GM21367 (cell line): Measurements from ENCODE around the gene AREL1.

Source experiments
- ATAC-seq: cut with Tn5 transposase; IDR thresholded peaks from one replicate; pipeline ENCODE4 v1.9.1; 2021; ENCODE audit not compliant: unreplicated experiment

Gene AREL1

DNA sequence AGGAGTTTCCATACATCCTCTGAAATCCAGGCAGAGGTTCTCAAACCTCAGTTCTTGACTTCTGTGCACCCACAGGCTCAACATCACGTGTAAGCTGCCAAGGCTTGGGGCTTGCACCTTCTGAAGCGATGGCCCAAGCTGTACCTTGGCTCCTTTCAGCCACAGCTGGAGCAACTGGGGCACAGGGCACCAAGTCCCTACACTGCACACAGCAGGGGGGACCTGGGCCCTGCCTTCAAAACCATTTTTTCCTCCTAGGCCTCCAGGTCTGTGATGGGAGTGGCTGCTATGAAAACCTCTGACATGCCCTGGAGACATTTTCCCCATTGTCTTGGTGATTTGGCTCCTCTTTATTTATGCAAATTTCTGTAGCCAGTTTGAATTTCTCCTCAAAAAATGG, 10.6 kb downstream of the AREL1 start:
- ATAC-seq: no peak

DNA sequence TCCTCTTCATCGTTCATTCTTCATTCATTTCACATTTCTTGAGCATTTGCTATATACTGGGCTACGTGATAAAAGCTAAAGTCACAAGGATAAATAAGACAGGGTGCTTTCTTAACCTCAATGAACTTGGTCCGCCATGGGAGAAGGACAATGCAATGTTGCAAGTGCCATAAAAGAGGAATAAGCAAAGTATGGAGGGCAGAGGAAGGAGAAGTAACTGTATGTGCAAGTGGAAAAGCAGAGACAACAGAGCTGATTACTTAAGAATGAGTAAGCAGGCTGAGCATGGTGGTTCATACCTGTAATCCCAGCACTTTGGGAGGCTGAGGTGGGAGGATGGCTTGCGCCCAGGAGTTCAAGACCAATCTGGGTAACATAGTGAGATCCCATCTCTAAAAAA, 14.4 kb downstream of the AREL1 start:
- no peak for ATAC-seq

DNA sequence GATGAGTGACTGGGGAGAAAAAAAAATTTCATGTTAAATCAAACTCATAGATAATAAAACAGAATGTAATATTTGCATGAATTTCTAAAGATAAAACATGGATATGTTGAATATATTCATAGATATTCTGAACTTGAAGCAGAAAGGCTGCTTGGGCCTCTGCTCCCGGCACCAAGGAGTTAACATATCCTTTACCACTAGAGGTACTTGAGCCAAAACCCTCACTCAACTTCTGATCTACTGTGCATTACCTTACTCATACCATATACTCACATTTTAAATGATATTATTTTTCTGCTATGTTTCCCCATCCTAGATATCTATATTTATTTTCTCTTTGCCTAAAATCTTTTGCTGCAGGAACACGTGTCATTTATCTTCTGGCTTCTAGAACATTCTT, 14.9 kb downstream of the AREL1 start:
- ATAC-seq: no peak

DNA sequence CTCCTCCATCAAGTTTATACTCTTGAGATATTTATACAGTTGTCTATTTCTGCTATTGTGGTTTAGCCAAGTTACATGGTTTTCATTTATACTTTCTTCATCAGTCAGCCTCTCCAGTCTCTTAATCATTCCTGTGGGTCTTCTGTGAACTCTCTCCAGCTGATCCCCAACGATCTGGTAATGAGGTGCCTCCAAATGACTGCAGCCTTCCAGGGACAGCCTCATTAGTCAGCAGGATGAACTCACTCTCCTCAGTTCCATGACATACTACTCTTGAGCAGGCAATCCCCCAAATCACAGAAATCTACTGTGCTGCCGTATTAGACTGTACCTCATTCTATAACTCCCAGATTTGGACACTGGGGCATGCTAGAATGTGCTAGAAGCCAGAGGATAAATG, 15.3 kb downstream of the AREL1 start:
- ATAC-seq: no peak

DNA sequence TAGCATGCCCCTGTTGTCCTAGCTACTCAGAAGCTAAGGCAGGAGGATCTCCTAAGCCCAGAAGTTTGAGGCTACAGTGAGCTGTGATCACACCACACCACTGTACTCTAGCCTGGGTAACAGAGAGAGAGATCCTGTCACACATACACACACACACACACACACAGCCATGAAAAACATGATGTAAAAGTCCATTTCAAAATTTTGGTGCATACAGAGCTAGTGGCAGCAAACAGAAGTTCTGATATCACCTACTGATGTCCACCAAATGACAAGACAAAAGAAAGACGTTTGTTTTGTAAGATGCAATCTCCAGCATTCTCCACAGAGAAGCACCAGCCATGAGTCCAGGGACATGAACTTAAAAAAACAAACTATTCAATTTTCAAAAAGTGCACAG, 15.9 kb downstream of the AREL1 start:
- ATAC-seq: no peak

DNA sequence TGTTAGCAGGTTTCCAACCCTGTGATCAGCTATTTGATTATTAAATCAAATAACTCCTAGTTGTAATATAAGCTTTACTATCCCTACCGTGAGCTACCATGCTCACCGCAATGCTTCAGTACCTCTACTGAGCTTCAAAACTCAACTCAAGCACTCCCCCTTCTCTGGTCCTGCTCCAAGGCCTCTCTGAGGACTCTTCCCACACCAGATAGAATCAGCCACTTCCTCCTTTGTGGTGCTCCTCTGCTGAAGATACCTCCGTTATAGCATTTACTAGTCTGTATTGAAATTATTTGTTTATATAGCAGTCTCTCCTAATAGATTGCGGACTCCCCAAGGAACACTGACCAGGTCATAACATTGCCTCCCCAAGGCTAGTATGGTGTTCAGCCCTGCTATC, 17.5 kb downstream of the AREL1 start:
- ATAC-seq: no peak

DNA sequence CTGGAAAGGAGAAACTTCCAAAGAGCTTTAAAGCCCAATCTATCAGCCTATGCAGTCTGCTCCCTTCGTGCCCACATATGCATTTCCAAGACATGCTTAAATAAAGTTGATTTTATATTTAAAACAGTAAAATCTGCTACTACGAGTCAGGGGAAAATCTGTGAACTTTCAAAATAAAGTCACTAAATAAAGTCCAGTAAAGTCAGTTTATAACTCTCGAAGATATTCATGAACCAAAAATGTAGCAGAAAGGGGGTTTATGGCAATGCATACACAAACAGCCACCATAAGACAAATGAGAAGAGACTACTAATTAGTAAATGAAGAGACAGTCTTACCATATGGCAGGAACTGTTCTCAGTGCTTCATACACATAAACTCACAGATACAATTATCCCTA, 19.7 kb downstream of the AREL1 start:
- no peak for ATAC-seq

DNA sequence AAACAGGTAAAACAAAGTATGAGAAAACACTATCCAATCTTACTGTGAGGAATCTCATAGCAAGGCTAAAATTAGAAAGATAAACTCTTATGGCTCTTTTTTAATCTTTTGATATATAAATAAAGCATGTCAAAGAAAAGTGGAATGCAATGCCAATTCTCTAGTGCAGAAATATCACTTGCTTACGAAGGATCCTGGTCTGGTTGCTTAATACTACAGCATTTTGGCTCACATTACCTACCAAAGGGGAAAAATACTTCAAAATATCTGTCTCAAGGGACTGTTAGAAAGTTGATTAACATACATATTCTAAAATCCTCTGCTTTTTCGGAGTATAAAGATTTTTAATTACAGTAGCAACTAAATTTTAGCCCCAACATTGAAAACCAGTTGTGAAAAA, 21.4 kb downstream of the AREL1 start:
- ATAC-seq: no peak

DNA sequence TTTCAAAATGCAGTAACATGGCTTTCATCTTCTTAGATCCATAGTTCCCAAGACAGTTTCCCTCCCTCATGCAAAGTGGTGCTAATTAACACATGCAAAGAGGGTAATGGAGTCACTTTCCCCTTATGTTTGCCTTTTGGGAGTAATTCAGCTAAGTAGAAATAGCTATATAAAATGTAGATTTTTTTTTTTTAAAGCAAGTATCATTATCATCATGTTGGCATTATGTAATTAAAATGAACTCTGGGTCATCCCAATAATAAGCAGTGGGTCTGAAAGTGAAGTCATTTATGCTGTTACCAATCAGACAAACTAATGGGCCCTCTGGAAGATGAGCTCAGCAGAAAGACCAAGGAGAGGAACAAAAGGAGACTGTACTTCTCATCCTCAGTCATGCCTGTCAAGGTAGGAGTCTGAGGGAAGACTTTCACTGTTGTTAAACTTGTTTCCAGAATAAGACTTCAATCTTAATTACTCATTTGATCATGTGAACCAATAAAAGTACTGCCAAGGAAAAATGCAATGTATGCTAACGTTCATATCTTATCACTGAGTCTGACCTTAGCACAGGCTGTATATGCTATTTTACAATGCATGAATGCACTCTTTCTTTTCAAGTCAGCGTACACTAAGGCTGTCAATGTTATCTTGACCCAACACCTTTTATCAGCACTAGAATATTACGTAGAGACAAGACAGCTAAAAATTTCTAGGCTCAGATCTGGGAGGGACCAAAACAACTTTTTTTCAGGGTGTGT, 26.8 kb downstream of the AREL1 start:
- ATAC-seq: no peak

DNA sequence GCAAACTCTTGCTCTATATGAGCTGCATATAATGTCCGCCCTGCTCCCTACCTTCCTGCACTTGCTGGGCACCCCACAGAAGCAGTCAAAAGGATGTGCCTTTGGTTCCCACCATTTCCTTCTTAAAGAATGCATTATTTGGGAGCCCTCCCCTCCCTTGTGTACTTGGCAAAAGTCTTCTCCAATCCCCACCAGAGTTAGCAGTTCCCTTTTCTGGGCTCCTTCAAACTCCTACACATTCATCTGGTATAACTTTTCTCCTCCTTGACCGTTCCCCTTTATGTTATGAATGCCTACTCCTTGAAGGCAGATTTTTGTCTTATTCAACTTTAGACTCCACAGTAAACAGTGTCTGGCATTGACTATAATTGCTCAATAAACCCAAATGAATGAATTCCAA, 27.8 kb downstream of the AREL1 start:
- no peak for ATAC-seq

DNA sequence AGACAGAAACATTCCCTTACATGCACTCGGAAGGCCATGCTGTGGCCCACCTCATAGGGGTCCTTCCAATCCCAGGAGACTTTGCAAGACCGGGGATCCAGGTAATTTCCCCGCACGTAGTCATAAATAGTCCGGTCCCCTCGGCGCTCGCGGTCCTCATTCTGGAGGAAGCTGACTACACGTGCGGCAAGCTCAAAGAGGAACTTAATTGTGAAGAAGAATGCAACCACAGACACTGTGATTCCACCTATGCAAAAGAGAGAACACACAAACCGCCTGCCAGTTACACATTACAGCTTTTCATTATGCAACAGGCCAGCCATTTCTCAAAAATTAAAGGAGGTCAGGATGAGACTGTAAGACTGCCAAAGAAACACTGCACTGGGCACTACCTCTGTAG, 28.4 kb downstream of the AREL1 start:
- ATAC-seq: no peak

DNA sequence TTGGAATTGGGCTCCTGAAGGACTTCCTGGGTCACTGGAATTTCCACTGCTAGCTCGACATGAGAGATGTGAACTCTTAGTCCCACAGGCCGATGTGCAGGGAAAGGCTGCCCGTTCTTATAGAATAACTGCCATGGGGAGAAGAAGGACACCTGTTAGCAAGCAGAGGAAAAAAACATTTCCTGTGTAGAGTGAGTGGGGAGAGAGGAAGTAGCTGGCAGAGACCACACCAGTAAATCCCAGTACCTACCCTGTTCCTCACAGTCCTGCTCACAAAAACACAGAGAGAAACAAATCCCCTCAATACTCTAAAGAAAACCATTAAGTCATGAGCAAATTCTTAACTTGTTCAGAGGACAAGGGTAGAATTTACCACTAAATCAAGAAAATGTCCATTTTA, 29.5 kb downstream of the AREL1 start:
- no peak for ATAC-seq

DNA sequence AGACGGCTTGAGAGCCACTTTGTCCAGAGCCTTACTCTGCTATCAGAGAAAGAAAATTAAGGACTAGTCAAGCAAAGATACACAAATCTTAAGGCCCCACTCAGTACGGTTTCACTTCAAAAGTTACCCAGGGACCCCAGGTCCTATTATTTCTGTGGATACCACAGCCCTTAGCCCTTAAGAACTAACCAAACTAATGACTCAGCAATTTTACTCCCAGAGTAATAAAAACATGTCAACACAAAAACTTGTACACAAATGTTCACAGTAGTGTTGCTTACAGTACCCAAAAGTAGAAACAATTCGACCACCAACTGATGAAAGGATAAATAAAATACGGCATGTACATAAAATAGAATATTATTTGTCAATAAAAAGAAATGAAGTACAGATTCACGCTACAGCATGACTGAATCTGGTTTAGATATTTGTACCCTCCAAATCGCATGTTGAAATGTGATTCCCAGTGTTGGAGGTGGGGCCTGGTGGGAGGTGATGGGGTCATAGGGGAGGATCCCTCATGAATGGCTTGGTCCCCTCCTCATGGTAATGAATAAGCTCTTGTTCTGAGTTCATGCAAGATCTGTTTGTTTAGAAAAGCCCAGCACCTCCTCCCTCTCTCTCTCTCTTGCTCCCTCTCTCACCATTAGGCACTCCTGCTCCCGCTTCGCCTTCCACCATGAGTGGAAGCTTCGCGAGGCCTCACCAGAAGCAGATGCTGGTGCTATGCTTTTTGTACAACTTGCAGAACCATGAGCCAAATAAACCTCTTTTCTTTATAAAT, 30.5 kb downstream of the AREL1 start:
- no peak for ATAC-seq

DNA sequence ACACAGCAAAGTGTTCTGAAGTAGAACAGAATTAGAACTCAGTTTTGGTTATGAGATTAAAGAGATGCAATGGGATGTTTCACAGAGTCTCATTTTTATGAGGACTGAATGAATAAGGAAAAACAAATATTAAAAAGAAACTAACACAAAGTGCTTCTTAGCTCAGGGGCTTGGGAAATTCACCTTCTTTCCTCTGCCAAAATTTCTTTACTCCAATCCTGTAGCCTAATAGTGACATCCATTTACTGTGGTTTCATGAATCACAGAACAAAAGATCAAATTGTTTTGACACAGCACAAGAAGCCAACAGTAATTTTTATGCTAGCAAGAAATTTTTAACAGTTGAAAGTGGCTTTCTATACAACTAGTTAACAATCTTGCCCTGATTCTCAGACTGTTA, 37.7 kb downstream of the AREL1 start:
- ATAC-seq: no peak

DNA sequence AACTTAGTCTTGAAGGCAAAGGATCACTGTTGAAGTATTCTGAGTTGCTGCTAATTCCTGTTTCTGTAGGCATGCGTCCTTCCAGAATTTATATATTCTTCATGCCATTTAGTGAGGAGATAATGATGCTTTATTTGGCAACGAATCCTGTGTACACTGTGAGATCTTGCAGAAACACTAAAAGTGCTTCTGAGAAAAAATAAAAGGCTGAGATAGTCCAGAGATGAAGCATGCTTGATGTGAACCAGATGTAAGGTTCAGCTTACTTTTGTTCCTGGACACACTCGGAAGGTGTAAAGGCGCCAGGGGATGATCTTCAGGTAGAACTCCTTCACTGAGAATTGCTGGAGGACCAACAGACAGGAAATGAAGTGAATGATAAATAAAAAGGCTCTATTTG, 39.1 kb downstream of the AREL1 start:
- ATAC-seq: no peak

DNA sequence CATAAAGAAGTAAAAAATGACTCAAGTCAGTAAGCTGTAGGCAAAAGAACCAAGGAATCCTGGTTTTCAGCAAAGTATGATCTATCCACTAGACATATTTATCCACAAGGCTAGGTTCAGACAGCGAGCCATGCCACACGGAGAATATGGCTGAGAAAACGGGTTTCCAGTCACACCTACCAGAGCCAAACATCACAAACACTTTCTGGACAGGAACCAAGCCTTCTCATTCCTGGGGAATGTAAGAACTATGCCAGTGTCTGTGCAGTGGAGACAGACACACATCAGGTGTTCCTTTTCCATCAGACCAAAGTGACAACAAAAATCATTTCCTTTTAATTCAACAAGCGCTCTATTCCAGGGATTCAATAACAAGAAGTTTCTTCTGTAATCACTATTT, 41.1 kb downstream of the AREL1 start:
- no peak for ATAC-seq

DNA sequence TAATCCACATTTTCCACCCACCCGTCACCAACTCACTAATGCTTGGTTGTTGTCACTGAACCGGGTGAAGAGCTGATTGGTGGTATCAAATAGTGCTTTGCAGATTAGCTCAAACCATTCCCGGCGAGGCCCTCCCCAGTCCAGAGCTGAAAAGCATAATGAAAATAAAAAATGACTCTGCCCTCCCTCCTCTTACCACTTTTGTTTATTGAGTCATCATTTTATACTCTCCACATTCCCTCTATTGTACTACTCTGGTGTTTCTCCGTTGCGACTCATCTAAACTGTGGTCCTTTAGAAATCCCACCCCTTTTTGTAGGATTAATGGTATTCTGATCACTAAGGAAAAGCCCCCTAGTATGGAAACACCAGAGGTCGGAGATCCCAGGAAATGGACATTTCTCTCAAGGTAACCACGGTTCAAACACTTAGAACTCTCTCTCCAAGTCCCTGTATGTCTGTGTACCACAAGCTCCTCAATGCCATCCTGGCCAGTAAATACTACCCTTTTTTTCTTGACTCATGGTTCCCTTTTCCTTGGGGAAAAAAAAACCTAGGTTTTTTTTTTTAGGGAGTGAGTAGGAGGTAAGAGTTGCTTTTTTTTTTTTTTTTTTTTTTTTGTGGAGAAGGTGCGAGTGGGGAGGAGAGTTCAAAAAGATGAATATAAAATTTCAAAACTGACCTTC, 42.0 kb downstream of the AREL1 start:
- no peak for ATAC-seq

DNA sequence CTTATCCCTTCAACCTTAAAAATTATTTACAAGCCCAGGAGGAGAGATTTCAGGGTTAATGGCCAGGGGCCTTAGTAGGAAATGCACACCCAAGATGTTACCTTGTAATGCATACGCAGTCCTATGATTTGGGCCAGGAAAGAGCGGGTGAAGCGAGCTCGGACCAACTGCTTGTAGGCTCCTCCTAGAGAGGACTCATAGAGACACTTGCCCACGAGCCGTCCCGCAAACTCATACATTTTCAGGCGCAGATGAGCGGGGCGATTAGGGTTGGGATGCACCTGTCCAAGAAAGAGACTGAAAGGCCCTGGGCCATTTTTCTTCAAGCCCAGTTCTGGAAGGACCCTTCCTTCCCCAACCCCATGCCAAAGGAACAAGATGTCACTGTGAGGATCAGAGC, 43.0 kb downstream of the AREL1 start:
- ATAC-seq: no peak

DNA sequence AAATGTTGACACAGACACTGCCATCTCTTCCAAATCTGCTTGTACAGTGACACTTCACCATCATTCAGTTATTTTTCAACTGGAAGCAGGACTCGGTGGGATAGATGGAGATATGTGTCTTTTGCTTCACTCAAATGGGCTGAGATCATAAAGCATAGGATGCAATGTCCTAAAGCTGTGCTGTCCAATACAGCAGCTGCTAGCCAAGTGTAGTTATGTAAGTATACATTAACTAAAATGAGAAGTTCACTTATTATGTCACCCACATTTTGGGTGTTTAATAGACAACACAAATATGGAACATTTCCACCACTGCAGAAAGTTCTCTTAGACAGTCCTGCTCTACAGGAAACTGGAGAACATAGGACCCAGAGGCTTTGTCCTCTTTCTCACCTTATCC, 43.6 kb downstream of the AREL1 start:
- no peak for ATAC-seq

DNA sequence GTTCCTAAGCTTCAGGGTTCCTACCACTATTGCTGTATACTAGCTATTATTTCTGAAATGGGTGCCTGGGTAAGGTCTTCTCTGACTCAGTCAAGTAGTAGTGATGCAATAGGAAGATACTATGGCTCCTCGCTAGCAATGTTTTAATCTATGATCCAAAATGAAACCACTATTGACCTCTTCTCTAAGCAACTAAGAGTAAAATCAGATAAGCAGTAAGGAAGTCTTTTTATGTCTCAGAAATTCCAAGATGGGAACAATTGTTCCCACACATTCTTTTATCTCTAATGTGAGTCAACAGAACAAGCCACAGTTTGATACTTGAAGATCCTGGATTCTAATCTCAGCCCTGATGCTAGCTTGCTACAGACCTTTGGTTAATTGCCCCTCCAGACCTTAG, 45.1 kb downstream of the AREL1 start:
- ATAC-seq: no peak

DNA sequence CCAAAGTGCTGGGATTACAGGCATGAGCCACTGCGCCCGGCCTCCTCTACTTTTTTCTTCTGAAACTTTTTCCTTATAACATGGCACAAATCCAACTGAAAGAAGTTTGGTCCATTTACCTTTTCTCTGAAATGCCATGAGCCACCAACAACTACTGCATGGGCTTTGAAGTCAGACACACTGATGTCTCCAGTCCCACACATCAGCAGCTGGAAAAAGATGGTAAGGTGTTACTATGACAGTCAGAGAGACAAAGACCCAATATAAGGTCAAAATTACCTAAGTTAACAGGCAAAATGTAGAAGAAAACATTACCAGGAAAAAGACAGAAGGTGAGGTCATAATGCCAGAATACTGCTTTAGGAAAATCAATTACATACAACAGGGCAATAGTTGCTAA, 48.2 kb downstream of the AREL1 start:
- no peak for ATAC-seq

DNA sequence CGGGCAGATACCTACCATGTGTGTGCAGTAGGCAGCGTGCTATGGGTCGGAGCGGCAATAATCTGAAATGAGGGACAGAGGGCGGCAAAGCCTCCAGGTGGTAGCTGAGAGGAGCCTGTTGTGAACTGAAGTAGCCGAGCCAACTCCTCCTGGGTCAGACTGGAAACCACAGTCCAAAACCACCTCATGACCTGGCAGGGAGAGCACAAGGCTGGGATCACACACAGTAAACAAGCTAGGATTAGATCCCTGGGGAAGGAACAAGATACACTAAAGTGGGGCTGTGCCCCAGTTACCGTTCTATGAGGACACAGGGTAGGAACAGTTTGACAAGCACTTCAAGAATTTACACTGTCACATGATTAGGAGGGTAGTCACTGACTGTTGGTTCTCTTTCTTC, 49.0 kb downstream of the AREL1 start:
- ATAC-seq: no peak
